ENCODE measurements around the gene DHX30.

DNA sequence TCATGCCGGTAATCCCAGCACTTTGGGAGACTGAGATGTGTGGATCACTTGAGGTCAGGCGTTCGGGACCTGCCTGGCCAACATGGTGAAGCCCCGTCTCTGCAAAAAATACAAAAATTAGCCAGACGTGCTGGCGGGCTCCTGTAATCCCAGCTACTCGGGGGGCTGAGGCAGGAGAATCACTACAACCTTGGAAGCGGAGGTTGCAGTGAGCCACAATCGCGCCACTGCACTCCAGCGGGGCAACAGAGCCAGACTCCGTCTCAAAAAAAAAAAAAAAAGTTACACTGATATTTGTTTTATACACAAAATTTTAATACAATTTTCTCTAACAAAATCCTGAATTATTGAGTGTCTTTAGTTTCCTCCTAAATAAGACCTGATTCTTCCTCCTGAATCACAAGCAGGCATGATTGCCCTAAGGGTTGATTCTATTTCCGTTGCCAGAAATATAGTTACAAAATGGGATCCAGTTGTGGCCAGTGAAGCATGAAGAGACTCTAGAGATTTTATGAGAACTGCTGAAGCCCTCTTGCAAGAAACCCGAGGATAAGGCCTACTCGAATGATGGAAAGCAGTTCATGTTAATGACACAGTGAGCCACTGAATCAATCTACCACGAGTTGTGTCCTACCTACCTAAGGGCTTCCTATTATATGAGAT lies 11.6 kb upstream of the DHX30 start:
- TF ChIP-seq, protein P1, sequence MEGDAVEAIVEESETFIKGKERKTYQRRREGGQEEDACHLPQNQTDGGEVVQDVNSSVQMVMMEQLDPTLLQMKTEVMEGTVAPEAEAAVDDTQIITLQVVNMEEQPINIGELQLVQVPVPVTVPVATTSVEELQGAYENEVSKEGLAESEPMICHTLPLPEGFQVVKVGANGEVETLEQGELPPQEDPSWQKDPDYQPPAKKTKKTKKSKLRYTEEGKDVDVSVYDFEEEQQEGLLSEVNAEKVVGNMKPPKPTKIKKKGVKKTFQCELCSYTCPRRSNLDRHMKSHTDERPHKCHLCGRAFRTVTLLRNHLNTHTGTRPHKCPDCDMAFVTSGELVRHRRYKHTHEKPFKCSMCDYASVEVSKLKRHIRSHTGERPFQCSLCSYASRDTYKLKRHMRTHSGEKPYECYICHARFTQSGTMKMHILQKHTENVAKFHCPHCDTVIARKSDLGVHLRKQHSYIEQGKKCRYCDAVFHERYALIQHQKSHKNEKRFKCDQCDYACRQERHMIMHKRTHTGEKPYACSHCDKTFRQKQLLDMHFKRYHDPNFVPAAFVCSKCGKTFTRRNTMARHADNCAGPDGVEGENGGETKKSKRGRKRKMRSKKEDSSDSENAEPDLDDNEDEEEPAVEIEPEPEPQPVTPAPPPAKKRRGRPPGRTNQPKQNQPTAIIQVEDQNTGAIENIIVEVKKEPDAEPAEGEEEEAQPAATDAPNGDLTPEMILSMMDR (IDR thresholded peaks at IDR 0.05 in 8 of 11, conservative IDR thresholded peaks at IDR 0.05 in 3 of 11), result no peak
- TF ChIP-seq POLR2AphosphoS5 (IDR thresholded peaks at IDR 0.05), result no peak
- no peak for TF ChIP-seq POLR2A (IDR thresholded peaks at IDR 0.05)

Data from spleen (tissue), 7 donors.